Measurements from ENCODE around the gene OR1J1. TPM values are rescaled to one million over a fixed set of nuclear protein-coding genes. Genes with fewer than 3 reads are reported as not detected.

Gene OR1J1
- total RNA-seq, 2 donors from 2014 or later, result not detected

DNA sequence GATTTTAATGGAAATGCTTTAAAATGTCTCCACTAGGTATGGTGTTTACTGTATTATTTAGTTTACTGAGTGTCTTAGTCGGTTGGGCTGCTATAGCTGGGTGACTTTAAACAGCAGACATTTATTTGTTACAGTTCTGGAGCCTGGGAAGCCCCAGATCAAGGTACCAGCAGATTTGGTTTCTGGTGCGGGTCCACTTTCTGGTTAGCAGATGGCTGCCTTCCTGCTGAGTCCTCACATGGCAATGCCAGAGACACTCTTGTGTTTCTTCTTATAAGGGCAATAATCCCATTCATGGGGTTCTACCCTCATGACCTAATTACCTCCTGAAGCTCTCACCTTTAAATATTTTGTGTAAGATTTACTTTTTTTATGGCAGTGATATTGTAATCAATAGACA lies 40.5 kb upstream of the OR1J1 start:
- WGBS, 2 donors, result 43 to 54% methylated on average over 2 of the region's 2 CpGs
- DNase-seq, result no peak
- Histone ChIP-seq H3K27me3 (peaks cover 0 to 3% of the 10 kb centered on the region in 2 donors), H3K4me3 (no peak overlapping the region), H3K27ac (no peak overlapping the region), H3K9me3 (no peaks in the 10 kb centered on the region), H3K36me3 (replicated peaks in 1 of 2; ENCODE audit: insufficient read depth in 1 of 2, low read depth in 2 of 2) (no peaks in the 10 kb centered on the region), H3K4me1 (no peaks in the 10 kb centered on the region)
- intact Hi-C loops (cut with DNase I), result no loop called here
- no peak for ATAC-seq
- TF ChIP-seq, protein P1, sequence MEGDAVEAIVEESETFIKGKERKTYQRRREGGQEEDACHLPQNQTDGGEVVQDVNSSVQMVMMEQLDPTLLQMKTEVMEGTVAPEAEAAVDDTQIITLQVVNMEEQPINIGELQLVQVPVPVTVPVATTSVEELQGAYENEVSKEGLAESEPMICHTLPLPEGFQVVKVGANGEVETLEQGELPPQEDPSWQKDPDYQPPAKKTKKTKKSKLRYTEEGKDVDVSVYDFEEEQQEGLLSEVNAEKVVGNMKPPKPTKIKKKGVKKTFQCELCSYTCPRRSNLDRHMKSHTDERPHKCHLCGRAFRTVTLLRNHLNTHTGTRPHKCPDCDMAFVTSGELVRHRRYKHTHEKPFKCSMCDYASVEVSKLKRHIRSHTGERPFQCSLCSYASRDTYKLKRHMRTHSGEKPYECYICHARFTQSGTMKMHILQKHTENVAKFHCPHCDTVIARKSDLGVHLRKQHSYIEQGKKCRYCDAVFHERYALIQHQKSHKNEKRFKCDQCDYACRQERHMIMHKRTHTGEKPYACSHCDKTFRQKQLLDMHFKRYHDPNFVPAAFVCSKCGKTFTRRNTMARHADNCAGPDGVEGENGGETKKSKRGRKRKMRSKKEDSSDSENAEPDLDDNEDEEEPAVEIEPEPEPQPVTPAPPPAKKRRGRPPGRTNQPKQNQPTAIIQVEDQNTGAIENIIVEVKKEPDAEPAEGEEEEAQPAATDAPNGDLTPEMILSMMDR (IDR thresholded peaks at IDR 0.05), result no peak
- no peak for TF ChIP-seq POLR2A (IDR thresholded peaks at IDR 0.05)

DNA sequence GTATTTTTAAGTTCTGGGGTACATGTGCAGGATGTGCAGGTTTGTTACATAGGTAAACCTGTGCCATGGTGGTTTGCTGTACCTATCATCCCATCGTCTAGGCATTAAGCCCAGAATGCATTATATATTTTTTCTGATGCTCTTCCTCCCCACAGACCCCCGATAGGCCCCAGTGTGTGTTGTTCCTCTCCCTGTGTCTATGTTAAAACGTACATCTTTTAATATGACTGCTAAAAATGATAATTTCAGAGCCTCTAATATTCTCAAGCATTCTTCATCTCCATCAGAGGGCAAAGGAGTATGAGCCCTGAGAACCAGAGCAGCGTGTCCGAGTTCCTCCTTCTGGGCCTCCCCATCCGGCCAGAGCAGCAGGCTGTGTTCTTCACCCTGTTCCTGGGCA lies 32.8 kb upstream of the OR1J1 start, which contains the start of gene OR1J2:
OR1J2 (plus strand) TSS at position 301 of the 400 bp plus-strand sequence; CDS start at position 301, 0 bp downstream.
- ATAC-seq (no peak), DNase-seq (no peak)
- 62 to 67% methylated on average over 6 of the region's 6 CpGs for WGBS, 2 donors
- Histone ChIP-seq H3K36me3 (replicated peaks in 1 of 2; ENCODE audit: insufficient read depth in 1 of 2, low read depth in 2 of 2) (no peaks in the 10 kb centered on the region), H3K27me3 (no peaks in the 10 kb centered on the region), H3K9me3 (no peaks in the 10 kb centered on the region), H3K4me1 (no peaks in the 10 kb centered on the region), H3K27ac (no peak within 1 kb of the TSS), H3K4me3 (no peak within 1 kb of the TSS)
- TF ChIP-seq, protein P1 (IDR thresholded peaks at IDR 0.05), result no peak
- no peak for TF ChIP-seq POLR2A (IDR thresholded peaks at IDR 0.05)
- intact Hi-C loops (cut with DNase I), result no loop called here

DNA sequence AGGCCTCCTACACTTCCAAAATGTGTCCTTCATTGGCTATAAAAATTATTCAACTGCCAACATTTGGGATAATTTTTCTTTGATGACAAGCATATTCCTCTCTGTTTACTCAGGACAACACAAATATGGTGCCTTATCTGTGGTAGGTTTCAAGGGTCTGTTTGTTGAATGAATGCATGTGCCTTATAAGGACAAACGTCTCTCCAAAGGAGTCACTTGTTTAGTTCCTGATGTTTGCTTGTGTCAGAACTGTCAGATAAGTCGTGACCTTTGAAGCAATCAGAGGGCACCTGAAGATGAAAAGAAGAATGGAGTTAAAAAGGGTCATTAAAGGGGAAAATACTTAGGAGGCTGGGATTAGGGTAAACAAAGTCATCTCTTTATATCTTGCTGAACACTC lies 29.2 kb upstream of the OR1J1 start:
- no peak for TF ChIP-seq POLR2A (IDR thresholded peaks at IDR 0.05)
- TF ChIP-seq, protein P1 (IDR thresholded peaks at IDR 0.05), result no peak
- Histone ChIP-seq H3K27ac (no peak overlapping the region), H3K4me1 (no peaks in the 10 kb centered on the region), H3K4me3 (no peak overlapping the region), H3K27me3 (no peaks in the 10 kb centered on the region), H3K36me3 (replicated peaks in 1 of 2; ENCODE audit: insufficient read depth in 1 of 2, low read depth in 2 of 2) (no peaks in the 10 kb centered on the region), H3K9me3 (no peaks in the 10 kb centered on the region)
- WGBS, 2 donors, result 10 to 12% methylated on average over 2 of the region's 2 CpGs
- intact Hi-C loops (cut with DNase I), result no loop called here
- no peak for DNase-seq
- ATAC-seq, result no peak

DNA sequence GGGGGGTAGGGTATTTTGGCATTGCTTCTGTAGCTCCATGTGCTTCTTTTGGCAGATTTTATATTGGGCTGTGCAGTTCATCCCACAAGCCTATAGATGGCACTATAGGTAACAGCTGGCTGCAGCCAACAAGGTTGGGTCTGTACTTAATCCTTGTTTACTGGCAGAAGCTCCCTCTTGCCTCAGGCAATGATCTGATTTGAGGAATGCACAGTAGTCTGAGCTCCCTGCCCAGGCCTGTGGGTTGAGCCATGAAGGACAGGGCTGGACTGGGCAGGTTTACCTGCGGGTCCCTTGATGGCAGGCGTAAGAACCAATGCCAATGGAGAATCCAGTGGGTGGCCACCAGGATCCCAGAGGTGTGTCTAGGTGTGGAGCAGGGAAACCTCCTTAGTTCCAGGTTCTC lies 21.2 kb upstream of the OR1J1 start:
- Histone ChIP-seq H3K4me3 (no peak overlapping the region), H3K9me3 (peaks cover 0 to 6% (median 0%) of the 10 kb centered on the region in 3 donors), H3K4me1 (no peaks in the 10 kb centered on the region), H3K27ac (no peak overlapping the region), H3K27me3 (no peaks in the 10 kb centered on the region), H3K36me3 (replicated peaks in 1 of 2; ENCODE audit: insufficient read depth in 1 of 2, low read depth in 2 of 2) (no peaks in the 10 kb centered on the region)
- ATAC-seq (no peak), DNase-seq (peak in 2 of 4 donors; percentile 13 to 15)
- WGBS, 2 donors, result 77% methylated on average over 2 of the region's 2 CpGs; no CpG with 5 or more reads in 1 of the 2 donors
- TF ChIP-seq, protein P1 (IDR thresholded peaks at IDR 0.05), result peak; percentile 18 to 73 (median 54)
- TF ChIP-seq POLR2A (IDR thresholded peaks at IDR 0.05), result no peak
- intact Hi-C loops (cut with DNase I), result no loop called here

DNA sequence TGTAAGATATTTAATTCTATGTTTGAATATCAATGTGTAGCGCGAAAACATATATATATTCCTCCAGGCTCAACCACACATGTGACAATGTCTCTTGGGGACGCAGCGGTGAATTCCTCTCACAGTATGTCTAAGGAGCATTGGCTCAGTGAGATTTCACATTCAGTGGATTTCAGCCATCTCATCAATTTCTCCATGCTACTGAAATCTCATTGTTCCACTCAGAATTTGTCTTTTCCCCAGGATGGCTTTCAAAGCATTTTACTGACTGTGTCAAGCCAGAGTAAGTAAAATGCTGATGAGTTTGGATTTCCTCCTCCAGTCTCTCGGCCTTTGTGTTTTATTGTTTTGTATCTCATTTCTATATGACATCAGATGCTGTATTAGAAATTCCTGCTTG lies 1.3 kb upstream of the OR1J1 start:
- Histone ChIP-seq H3K9me3 (no peaks in the 10 kb centered on the region), H3K27me3 (no peaks in the 10 kb centered on the region), H3K27ac (no peak overlapping the region), H3K36me3 (replicated peaks in 1 of 2; ENCODE audit: insufficient read depth in 1 of 2, low read depth in 2 of 2) (no peaks in the 10 kb centered on the region), H3K4me1 (no peaks in the 10 kb centered on the region), H3K4me3 (no peak overlapping the region)
- no peak for TF ChIP-seq POLR2A (IDR thresholded peaks at IDR 0.05)
- TF ChIP-seq, protein P1 (IDR thresholded peaks at IDR 0.05), result no peak
- intact Hi-C loops (cut with DNase I), result no loop called here
- ATAC-seq (no peak), DNase-seq (no peak)
- 88 to 89% methylated on average over 5 of the region's 5 CpGs for WGBS, 2 donors
